Skeletal muscle tissue (tissue), 4 donors: ENCODE measurements around the gene SLC5A12. TPM values are rescaled to one million over a fixed set of nuclear protein-coding genes. Genes with fewer than 3 reads are reported as not detected.

Source experiments
- H3K27ac ChIP-seq: one replicate; pipeline ENCODE4 v1.7.0; 2013; ENCODE audit warnings: mild to moderate bottlenecking, low read depth, low read length, inconsistent platforms
- H3K27me3 ChIP-seq, 3 donors: one replicate each; pipeline ENCODE4 v1.7.0; 2013; ENCODE audit warnings: low read length in 3 of 3; ENCODE audit not compliant: control insufficient read depth in 3 of 3, insufficient read depth in 3 of 3
- H3K36me3 ChIP-seq, 3 donors: one replicate each; pipeline ENCODE4 v1.7.0; 2013; ENCODE audit warnings: low read length in 3 of 3; ENCODE audit not compliant: control insufficient read depth in 3 of 3, insufficient read depth in 3 of 3
- H3K4me1 ChIP-seq, 3 donors: one replicate each; pipeline ENCODE4 v1.7.0; 2013; ENCODE audit warnings: low read length in 3 of 3, mild to moderate bottlenecking in 3 of 3; ENCODE audit not compliant: control insufficient read depth in 3 of 3, insufficient read depth in 3 of 3
- H3K4me3 ChIP-seq, 3 donors: one replicate each; pipeline ENCODE4 v1.7.0; 2013; ENCODE audit warnings: low read length in 3 of 3
- H3K9ac ChIP-seq, 3 donors: one replicate each; pipeline ENCODE4 v1.7.0; 2013; ENCODE audit warnings: low read length in 3 of 3, mild to moderate bottlenecking in 3 of 3, moderate library complexity in 2 of 3, low read depth in 1 of 3
- H3K9me3 ChIP-seq, 3 donors: one replicate each; pipeline ENCODE4 v1.7.0; 2013; ENCODE audit warnings: low read length in 3 of 3; ENCODE audit not compliant: control insufficient read depth in 3 of 3
- total RNA-seq: library from RNA; depleted of rRNA; stranded (reverse); fragments of >200 nt; gene quantifications from one replicate; pipeline ENCODE4 v1.2.3, GENCODE V29; 2014
- donor health status: Osteomylitis.

The SLC5A12 gene
- total RNA-seq, 1 donor from 2014 or later = not detected

DNA sequence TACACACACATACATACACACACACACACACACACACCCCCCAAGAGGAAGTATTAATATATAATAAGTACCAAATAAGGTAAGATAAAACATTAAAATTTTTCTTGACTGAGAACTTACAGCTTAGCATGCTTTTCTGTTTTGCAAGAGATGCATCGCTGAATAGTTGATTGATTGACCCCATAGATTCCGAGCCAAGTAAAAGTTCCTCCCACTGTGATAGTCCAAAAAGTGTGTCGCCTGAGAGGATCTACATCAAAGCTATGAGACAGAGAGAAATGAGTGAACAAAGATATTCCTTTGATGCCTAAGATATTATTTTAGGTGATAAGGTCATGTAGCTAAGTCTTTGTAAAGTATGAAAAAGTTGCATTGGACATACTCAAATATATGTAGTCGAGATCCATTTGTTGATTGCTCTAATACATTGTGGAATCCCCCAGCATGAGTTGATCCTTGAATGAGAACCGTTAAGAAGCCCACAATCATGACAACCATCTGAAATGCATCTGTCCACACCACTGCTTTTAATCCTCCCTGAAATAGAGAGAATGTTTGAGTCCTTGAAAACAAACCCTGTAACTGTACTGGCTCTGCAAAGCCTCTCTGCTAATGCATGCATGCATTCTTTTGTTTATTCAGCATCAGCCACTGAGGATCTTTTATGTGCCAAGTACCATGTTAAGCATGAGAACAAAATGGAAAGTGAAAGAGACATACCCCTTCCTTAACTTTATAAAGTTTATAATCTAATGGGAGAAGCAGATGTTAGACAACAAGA lies 18.3 kb downstream of the SLC5A12 start:
- Histone ChIP-seq H3K4me1 (no peaks in the 10 kb centered on the region), H3K9me3 (no peaks in the 10 kb centered on the region), H3K9ac (no peak overlapping the region), H3K4me3 (no peak overlapping the region), H3K36me3 (no peaks in the 10 kb centered on the region), H3K27me3 (no peaks in the 10 kb centered on the region), H3K27ac (no peak overlapping the region)

DNA sequence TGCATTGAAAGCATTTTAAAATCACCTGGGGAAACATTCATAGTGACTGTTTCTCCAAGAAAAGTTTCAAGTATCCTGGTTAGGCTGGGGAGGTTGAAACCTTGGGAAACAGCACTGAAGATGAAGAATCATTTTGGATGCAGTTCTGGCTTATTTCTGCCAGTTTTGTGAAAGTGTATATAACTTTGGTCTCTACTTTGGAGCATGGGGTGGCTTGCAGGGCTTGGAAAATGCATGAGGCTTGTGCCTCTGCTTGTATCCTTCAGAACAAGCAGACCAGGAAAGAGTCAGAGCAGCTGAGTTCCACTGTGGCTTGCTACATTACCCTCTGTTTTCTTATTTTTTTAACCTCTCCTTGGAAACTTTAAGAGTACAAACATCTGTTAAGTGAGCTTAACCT lies 19.5 kb downstream of the SLC5A12 start:
- H3K4me3 ChIP-seq = no peak overlapping the region
- H3K36me3 ChIP-seq = no peaks in the 10 kb centered on the region
- H3K27ac ChIP-seq = no peak overlapping the region
- no peaks in the 10 kb centered on the region for H3K27me3 ChIP-seq
- H3K9me3 ChIP-seq = no peaks in the 10 kb centered on the region
- no peak overlapping the region for H3K9ac ChIP-seq
- H3K4me1 ChIP-seq = no peaks in the 10 kb centered on the region

DNA sequence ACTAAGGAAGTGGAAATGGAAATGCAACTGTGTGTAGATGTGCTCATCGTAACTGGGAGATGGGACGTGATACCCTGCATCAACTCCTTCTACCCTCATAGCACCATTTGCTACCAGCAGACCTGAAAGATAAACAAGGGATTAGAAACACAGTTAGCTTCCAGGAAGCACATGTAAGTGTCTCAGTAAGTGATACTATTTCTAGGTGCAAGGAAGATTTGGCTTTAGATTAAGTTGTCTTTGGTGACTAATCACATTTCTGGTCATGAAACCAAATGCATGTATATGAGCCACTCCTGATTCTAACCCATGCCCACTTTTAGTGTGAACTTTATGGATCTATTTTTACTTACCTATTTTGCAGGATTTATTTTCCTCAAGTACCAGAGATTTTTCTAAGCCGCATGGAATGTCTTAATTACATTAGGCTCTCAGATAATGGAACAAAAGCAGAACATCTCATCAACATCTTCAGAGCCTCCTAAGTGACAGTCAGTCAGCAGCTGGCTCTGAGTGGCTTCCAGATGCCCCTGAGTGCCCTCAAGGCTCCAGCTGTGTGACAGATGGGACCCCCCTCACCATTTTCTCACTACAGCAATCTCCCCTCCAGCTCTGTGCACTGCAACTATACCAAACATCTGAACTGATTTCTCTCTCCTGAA lies 21.2 kb downstream of the SLC5A12 start:
- H3K27ac ChIP-seq = no peak overlapping the region
- H3K36me3 ChIP-seq = no peaks in the 10 kb centered on the region
- H3K9ac ChIP-seq = no peak overlapping the region
- no peaks in the 10 kb centered on the region for H3K9me3 ChIP-seq
- H3K4me1 ChIP-seq = no peaks in the 10 kb centered on the region
- H3K27me3 ChIP-seq = no peaks in the 10 kb centered on the region
- H3K4me3 ChIP-seq = no peak overlapping the region

DNA sequence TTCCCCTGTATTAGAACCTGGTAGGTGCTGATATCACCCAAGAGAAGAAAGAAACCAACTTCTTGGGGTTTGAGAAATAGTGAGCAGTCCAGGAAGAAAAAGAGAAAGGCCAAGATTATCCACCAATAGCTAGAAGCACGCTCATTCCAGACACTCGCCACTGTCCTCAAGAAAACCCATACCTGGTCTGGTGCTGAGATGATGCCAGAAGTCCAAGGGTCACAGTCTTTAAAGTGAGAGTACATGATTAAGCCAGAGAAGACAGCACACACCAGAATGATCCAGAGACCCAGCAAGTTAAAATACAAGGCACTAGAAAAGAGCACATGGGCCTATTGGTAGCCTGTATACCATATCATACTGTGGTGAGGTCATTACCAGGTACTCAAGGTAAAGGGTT lies 23.6 kb downstream of the SLC5A12 start:
- no peaks in the 10 kb centered on the region for H3K9me3 ChIP-seq
- H3K27ac ChIP-seq = no peak overlapping the region
- no peaks in the 10 kb centered on the region for H3K4me1 ChIP-seq
- no peaks in the 10 kb centered on the region for H3K36me3 ChIP-seq
- H3K9ac ChIP-seq = no peak overlapping the region
- H3K4me3 ChIP-seq = no peak overlapping the region
- no peaks in the 10 kb centered on the region for H3K27me3 ChIP-seq

DNA sequence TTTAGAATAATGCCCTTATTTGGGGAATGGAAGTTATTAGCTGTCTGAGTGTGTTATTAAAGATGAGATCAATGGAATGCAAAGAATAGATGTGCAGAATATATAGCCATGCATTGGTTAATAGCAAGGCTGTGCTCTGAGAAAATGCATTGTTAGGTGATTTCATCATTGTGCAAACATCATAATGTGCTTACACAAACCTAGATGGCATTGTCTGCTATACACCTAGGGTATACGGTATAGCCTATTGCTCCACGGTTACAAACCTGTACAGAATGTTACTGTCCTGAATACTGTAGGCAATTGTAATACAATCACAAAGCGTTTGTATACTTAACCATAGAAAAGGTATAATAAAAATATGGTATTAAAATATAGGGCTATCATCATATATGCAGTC lies 25.5 kb downstream of the SLC5A12 start:
- Histone ChIP-seq H3K27ac (no peak overlapping the region), H3K9ac (no peak overlapping the region)

DNA sequence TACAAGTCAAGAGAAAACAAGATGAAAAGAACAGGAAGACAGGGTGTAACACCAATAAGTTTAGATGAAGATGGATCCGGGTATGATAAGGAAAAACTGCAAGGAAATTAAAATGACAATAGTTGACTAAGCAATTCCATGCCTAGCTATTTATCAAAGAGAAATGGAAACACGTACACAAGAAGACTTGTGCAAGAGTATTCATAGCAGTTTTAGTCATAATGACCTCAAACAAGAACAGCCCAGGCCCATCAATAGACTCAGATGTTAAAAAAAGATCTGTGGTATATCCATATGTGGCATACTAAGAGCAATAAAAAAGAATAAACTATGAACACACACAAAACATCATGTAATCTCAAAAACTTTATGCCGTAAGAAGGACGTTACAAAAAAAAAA lies 33.2 kb downstream of the SLC5A12 start:
- Histone ChIP-seq H3K36me3 (no peaks in the 10 kb centered on the region), H3K9me3 (no peaks in the 10 kb centered on the region), H3K9ac (no peak overlapping the region), H3K4me1 (no peaks in the 10 kb centered on the region), H3K4me3 (no peak overlapping the region), H3K27me3 (no peaks in the 10 kb centered on the region), H3K27ac (no peak overlapping the region)

More for the DNA sequence above, 25.5 kb downstream of the SLC5A12 start:
- no peak overlapping the region for H3K4me3 ChIP-seq
- H3K27me3 ChIP-seq = no peaks in the 10 kb centered on the region
- H3K4me1 ChIP-seq = no peaks in the 10 kb centered on the region
- no peaks in the 10 kb centered on the region for H3K36me3 ChIP-seq
- no peaks in the 10 kb centered on the region for H3K9me3 ChIP-seq

DNA sequence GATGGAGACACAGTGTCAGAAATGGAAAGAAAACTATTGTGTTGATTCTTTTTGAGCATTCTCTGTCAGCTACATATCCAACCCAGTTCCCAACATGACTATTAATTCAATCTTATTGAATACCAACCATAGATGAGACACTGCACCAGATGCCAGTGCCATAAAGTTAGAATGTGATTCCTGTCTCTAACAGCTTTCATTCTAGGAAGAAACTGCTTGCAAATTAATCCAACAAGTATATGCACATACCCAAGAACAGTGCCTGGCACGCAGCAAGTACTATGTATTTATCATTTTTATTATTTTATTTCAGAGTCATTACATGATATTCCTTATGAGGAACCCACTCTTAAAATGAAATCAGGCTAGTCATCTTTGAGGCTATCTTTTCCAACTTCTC lies 34.5 kb downstream of the SLC5A12 start:
- no peaks in the 10 kb centered on the region for H3K4me1 ChIP-seq
- no peaks in the 10 kb centered on the region for H3K9me3 ChIP-seq
- no peak overlapping the region for H3K4me3 ChIP-seq
- H3K27me3 ChIP-seq = no peaks in the 10 kb centered on the region
- H3K36me3 ChIP-seq = no peaks in the 10 kb centered on the region
- no peak overlapping the region for H3K9ac ChIP-seq
- H3K27ac ChIP-seq = no peak overlapping the region

DNA sequence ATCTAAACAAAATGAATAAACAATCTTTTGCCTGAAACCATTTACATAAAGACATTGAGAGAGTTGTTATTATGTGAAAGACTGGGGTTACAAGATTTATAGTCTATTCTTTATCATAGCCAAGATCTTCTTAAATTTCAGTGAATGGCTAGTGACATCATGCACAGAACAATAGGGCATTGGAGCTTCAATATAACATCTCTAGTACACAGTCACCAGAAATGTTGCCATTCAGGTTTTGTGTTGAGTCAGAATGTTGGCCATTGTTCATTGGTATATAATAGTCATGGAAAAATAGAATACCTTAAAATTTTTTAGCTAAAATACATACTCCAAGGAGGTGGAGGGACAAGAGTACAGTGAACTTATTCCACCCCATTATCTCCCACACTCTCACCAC lies 44.3 kb downstream of the SLC5A12 start:
- no peaks in the 10 kb centered on the region for H3K9me3 ChIP-seq
- no peak overlapping the region for H3K9ac ChIP-seq
- H3K4me3 ChIP-seq = no peak overlapping the region
- H3K27me3 ChIP-seq = no peaks in the 10 kb centered on the region
- no peaks in the 10 kb centered on the region for H3K4me1 ChIP-seq
- H3K27ac ChIP-seq = no peak overlapping the region
- no peaks in the 10 kb centered on the region for H3K36me3 ChIP-seq

DNA sequence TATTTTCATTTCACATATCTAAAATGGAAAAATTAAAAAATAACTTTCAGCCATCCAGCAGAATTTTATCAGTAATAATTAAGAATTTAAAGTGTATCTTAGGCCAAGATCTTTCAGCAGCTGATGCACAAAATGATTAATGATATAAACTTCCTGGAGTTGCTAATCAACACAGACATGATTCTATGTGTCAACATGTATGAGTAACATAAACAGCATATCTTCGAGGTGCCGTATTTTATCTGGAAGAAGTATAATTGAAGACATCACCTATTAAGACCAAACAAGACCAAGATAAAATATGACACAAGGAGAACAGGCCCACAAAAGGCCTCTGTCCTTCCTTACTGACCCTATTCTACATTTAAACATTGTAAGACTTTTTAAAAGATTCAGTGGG lies 45.2 kb downstream of the SLC5A12 start:
- Histone ChIP-seq H3K9me3 (no peaks in the 10 kb centered on the region), H3K27me3 (no peaks in the 10 kb centered on the region), H3K4me1 (no peaks in the 10 kb centered on the region), H3K36me3 (no peaks in the 10 kb centered on the region), H3K9ac (no peak overlapping the region), H3K4me3 (no peak overlapping the region), H3K27ac (no peak overlapping the region)

DNA sequence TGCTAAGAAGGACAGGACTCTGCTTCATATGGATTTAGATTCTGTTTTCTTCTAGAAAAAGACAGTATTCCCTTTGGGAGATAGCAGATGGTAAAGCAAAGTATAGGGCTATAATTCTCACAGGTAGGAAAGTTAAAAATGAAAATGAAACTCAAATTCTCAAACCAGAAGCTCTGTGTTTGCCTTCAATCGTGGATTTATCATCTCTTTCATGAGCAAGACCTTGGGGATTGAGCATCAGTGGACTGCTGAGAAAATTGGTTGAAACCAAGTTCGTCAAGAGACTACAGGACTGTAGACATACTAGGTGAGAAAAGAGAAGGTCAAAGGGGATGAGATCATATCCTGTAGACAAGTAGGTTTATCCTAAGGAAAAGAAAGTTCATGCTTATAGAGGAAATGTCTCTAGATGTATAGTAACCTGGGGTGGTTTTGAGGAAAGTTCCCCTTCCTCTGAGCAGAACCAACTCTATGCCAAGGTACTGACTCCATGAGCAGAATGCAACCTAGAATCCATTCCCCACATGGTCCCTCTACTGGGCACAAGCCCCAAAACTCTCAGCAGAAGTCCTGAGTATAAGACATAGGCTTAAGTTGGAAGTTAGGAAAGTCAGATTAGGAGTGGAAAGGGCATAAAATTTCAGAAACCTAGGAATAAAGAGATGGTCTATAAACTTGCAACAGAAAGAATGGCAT lies 46.5 kb downstream of the SLC5A12 start:
- H3K27me3 ChIP-seq = no peaks in the 10 kb centered on the region
- H3K4me1 ChIP-seq = no peaks in the 10 kb centered on the region
- H3K36me3 ChIP-seq = no peaks in the 10 kb centered on the region
- no peak overlapping the region for H3K9ac ChIP-seq
- H3K9me3 ChIP-seq = no peaks in the 10 kb centered on the region
- no peak overlapping the region for H3K4me3 ChIP-seq
- no peak overlapping the region for H3K27ac ChIP-seq
